ENCODE results near the gene MIEF2. TPM values are rescaled to one million over a fixed set of nuclear protein-coding genes. Genes with fewer than 3 reads are reported as not detected.

Gene MIEF2
- total and polyA plus RNA-seq, 2 donors (not counting 3 experiments of a cell fraction or from before 2014, with no cell fraction given), result 8.3 to 22.7 TPM

DNA sequence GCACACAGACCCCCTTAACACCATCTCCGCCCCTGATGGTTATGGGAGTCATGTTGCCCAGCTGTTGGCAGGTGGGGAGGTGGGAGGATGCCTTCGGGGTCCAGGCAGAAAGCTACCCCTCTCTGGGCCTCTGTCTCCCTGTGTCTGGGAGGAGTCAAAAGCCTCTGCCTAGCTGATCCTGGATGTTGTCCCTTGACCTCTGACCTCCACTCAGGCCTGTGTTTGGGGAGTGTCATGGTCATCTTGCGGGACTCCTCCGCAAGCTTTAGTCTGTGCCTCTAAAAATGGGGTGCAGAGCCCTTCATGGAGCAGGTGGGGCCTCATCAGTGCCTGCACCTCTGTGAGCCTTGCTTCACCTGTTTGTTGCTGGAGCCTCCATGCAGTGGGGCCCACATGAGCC, 31.2 kb upstream of the MIEF2 start:
- no peaks in the 10 kb centered on the region for H4K20me1 ChIP-seq (replicated peaks; ENCODE audit: control insufficient read depth, extremely low read depth, insufficient read depth, low read length)
- no TSS peak for BruUV-seq (replicated peaks)
- H3K27ac ChIP-seq (ENCODE audit: insufficient read depth, low read depth, low read length), result no peak overlapping the region
- H3K4me2 ChIP-seq (ENCODE audit: insufficient read depth, low read length), result no peak overlapping the region
- no peak overlapping the region for H3K9ac ChIP-seq (replicated peaks; ENCODE audit: extremely low read depth, insufficient read depth, low read length)
- no peak overlapping the region for H2AFZ ChIP-seq (ENCODE audit: low read depth, low read length)
- H3K27me3 ChIP-seq (ENCODE audit: control insufficient read depth in 2 of 2, insufficient read depth in 2 of 2, low read length in 2 of 2), result no peaks in the 10 kb centered on the region
- POLR2A ChIA-PET, result no interaction called here
- no peak for FAIRE-seq
- intact Hi-C loops (cut with micrococcal nuclease) (no loop called here), dilution Hi-C loops (cut with MboI; ENCODE audit: extremely low pct_ligation_motif_present, low sequenced_read_pairs) (no loop called here)
- H3K4me3 ChIP-seq (replicated peaks in 1 of 3; ENCODE audit: insufficient read depth in 1 of 3, low read depth in 1 of 3, low read length in 3 of 3), result no peak overlapping the region
- H3K36me3 ChIP-seq (ENCODE audit: control insufficient read depth in 2 of 2, extremely low read depth in 1 of 2, insufficient read depth in 2 of 2, low read length in 2 of 2), result peaks cover 3 to 14% of the 10 kb centered on the region in 2 experiments
- peaks cover 12% of the 10 kb centered on the region for H3K4me1 ChIP-seq (ENCODE audit: control insufficient read depth, extremely low read depth, insufficient read depth, low read length)
- H3K9me3 ChIP-seq (replicated peaks; ENCODE audit: control insufficient read depth, insufficient read depth, low read length), result no peaks in the 10 kb centered on the region
- CTCF ChIA-PET, result interaction anchor here (1.0 kb wide), 1 partner anchor 10 kb away, joined by 3 read pairs; no protein-coding TSS in a partner anchor
- no peak for DNase-seq (ENCODE audit: low read depth, low spot score)
- no peaks in the 10 kb centered on the region for H3K9me1 ChIP-seq (replicated peaks; ENCODE audit: control insufficient read depth, extremely low read depth, insufficient read depth, low read length)
- peaks cover 45% of the 10 kb centered on the region for H3K79me2 ChIP-seq (ENCODE audit: control insufficient read depth, insufficient read depth, low read length)
- no peak for TF ChIP-seq EZH2 (IDR thresholded peaks at IDR 0.05; ENCODE audit: borderline replicate concordance, low read depth, low read length, severe bottlenecking)
- no peak for TF ChIP-seq POLR2AphosphoS5 (IDR thresholded peaks at IDR 0.05; ENCODE audit: insufficient read depth, low read depth, low read length)
- TF ChIP-seq JUN (IDR thresholded peaks at IDR 0.05; ENCODE audit: borderline replicate concordance, insufficient read depth, insufficient read length, low read depth), result no peak
- TF ChIP-seq, protein P1, sequence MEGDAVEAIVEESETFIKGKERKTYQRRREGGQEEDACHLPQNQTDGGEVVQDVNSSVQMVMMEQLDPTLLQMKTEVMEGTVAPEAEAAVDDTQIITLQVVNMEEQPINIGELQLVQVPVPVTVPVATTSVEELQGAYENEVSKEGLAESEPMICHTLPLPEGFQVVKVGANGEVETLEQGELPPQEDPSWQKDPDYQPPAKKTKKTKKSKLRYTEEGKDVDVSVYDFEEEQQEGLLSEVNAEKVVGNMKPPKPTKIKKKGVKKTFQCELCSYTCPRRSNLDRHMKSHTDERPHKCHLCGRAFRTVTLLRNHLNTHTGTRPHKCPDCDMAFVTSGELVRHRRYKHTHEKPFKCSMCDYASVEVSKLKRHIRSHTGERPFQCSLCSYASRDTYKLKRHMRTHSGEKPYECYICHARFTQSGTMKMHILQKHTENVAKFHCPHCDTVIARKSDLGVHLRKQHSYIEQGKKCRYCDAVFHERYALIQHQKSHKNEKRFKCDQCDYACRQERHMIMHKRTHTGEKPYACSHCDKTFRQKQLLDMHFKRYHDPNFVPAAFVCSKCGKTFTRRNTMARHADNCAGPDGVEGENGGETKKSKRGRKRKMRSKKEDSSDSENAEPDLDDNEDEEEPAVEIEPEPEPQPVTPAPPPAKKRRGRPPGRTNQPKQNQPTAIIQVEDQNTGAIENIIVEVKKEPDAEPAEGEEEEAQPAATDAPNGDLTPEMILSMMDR (IDR thresholded peaks at IDR 0.05; ENCODE audit: extremely low read depth in 1 of 2, insufficient read depth in 1 of 2, low read depth in 1 of 2, low read length in 2 of 2), result no peak
- TF ChIP-seq POLR2A (IDR thresholded peaks at IDR 0.05; ENCODE audit: low read depth, low read length), result no peak
- no peak for TF ChIP-seq MYC (IDR thresholded peaks at IDR 0.05; ENCODE audit: low read depth, low read length)
- no peak for TF ChIP-seq GATA2 (IDR thresholded peaks at IDR 0.05; ENCODE audit: insufficient read depth, insufficient read length, low read depth, low read length)
- no peak for TF ChIP-seq FOS (IDR thresholded peaks at IDR 0.05; ENCODE audit: borderline replicate concordance, insufficient read depth, low read length)
- TF ChIP-seq, protein P2, sequence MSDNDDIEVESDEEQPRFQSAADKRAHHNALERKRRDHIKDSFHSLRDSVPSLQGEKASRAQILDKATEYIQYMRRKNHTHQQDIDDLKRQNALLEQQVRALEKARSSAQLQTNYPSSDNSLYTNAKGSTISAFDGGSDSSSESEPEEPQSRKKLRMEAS (IDR thresholded peaks at IDR 0.05; ENCODE audit: insufficient read depth, insufficient read length), result no peak
